PFSK-1 (cell line): ENCODE results near the gene PSAPL1.

Experiments used
- FOXP2 ChIP-seq: optimal IDR thresholded peaks from 2 replicates; pipeline ENCODE3; 2011; ENCODE audit warnings: borderline replicate concordance, control low read depth, inconsistent platforms; ENCODE audit not compliant: insufficient read depth; ENCODE audit errors: extremely low read length, extremely low read depth
- POLR2AphosphoS5 ChIP-seq: IDR thresholded peaks from 2 replicates; pipeline ENCODE4 v1.6.1; 2012; ENCODE audit warnings: low read depth, mild to moderate bottlenecking, control low read depth, low read length, moderate library complexity
- TAF1 ChIP-seq: IDR thresholded peaks from 2 replicates; pipeline ENCODE4 v1.6.1; 2012; ENCODE audit warnings: low read length, control low read depth, borderline replicate concordance; ENCODE audit not compliant: insufficient read depth

GRCh38 chr4:7442574-7443162 is 7.9 kb upstream of the PSAPL1 start:
- TF ChIP-seq POLR2AphosphoS5 (no peak), TAF1 (no peak), FOXP2 (no peak)
